ENCODE measurements around the gene TLE4.

DNA sequence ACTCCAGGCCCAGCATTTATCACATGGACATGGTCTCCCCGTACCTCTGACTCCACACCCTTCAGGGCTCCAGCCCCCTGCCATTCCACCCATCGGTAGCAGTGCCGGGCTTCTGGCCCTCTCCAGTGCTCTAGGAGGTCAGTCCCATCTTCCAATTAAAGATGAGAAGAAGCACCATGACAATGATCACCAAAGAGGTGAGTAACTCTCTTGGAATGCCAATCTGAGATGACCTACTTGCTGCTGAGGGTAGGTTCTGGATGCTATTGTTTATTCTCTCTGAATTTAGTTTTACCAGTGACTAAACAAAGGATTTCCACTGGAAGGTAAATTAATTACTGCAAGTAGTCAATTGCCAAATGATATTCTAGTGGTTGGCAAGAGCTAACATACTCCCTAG lies 80.8 kb downstream of the TLE4 start:
- TF ChIP-seq, protein P1, sequence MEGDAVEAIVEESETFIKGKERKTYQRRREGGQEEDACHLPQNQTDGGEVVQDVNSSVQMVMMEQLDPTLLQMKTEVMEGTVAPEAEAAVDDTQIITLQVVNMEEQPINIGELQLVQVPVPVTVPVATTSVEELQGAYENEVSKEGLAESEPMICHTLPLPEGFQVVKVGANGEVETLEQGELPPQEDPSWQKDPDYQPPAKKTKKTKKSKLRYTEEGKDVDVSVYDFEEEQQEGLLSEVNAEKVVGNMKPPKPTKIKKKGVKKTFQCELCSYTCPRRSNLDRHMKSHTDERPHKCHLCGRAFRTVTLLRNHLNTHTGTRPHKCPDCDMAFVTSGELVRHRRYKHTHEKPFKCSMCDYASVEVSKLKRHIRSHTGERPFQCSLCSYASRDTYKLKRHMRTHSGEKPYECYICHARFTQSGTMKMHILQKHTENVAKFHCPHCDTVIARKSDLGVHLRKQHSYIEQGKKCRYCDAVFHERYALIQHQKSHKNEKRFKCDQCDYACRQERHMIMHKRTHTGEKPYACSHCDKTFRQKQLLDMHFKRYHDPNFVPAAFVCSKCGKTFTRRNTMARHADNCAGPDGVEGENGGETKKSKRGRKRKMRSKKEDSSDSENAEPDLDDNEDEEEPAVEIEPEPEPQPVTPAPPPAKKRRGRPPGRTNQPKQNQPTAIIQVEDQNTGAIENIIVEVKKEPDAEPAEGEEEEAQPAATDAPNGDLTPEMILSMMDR (IDR thresholded peaks at IDR 0.05 in 2 of 3, conservative IDR thresholded peaks at IDR 0.05 in 1 of 3; ENCODE audit: control insufficient read depth in 2 of 3, extremely low read depth in 1 of 3, insufficient read depth in 1 of 3, low read depth in 3 of 3, low read length in 3 of 3): no peak
- TF ChIP-seq, protein P2, sequence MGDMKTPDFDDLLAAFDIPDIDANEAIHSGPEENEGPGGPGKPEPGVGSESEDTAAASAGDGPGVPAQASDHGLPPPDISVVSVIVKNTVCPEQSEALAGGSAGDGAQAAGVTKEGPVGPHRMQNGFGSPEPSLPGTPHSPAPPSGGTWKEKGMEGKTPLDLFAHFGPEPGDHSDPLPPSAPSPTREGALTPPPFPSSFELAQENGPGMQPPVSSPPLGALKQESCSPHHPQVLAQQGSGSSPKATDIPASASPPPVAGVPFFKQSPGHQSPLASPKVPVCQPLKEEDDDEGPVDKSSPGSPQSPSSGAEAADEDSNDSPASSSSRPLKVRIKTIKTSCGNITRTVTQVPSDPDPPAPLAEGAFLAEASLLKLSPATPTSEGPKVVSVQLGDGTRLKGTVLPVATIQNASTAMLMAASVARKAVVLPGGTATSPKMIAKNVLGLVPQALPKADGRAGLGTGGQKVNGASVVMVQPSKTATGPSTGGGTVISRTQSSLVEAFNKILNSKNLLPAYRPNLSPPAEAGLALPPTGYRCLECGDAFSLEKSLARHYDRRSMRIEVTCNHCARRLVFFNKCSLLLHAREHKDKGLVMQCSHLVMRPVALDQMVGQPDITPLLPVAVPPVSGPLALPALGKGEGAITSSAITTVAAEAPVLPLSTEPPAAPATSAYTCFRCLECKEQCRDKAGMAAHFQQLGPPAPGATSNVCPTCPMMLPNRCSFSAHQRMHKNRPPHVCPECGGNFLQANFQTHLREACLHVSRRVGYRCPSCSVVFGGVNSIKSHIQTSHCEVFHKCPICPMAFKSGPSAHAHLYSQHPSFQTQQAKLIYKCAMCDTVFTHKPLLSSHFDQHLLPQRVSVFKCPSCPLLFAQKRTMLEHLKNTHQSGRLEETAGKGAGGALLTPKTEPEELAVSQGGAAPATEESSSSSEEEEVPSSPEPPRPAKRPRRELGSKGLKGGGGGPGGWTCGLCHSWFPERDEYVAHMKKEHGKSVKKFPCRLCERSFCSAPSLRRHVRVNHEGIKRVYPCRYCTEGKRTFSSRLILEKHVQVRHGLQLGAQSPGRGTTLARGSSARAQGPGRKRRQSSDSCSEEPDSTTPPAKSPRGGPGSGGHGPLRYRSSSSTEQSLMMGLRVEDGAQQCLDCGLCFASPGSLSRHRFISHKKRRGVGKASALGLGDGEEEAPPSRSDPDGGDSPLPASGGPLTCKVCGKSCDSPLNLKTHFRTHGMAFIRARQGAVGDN (IDR thresholded peaks at IDR 0.05): no peak
- no peak for TF ChIP-seq SIN3A (IDR thresholded peaks at IDR 0.05; ENCODE audit: low read depth, low read length)
- TF ChIP-seq RFX5 (IDR thresholded peaks at IDR 0.05; ENCODE audit: low read depth, low read length): no peak
- no peak for TF ChIP-seq GABPA (IDR thresholded peaks at IDR 0.05; ENCODE audit: low read depth)
- no peak for TF ChIP-seq RBBP5 (conservative IDR thresholded peaks at IDR 0.05)
- TF ChIP-seq, protein P3, sequence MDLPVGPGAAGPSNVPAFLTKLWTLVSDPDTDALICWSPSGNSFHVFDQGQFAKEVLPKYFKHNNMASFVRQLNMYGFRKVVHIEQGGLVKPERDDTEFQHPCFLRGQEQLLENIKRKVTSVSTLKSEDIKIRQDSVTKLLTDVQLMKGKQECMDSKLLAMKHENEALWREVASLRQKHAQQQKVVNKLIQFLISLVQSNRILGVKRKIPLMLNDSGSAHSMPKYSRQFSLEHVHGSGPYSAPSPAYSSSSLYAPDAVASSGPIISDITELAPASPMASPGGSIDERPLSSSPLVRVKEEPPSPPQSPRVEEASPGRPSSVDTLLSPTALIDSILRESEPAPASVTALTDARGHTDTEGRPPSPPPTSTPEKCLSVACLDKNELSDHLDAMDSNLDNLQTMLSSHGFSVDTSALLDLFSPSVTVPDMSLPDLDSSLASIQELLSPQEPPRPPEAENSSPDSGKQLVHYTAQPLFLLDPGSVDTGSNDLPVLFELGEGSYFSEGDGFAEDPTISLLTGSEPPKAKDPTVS (IDR thresholded peaks at IDR 0.05; ENCODE audit: low read depth, low read length): no peak
